Neural cell (in vitro differentiated cells): ENCODE results near the gene FYB1. TPM values are rescaled to one million over a fixed set of nuclear protein-coding genes. Genes with fewer than 3 reads are reported as not detected.

Experiments used
- H2AFZ ChIP-seq: fragments of 200-600, 300-800 bp; sonication (generic), shearing (Covaris generic); 2 replicates; pipeline ENCODE4 v1.6.0; 2014; ENCODE audit warnings: low read depth, mild to moderate bottlenecking, antibody characterized with exemption, low read length, moderate library complexity
- H3F3A ChIP-seq: fragments of 200-600 bp; shearing (Covaris generic); 2 replicates; pipeline ENCODE4 v1.6.1; 2016; ENCODE audit warnings: mild to moderate bottlenecking, moderate library complexity, mixed read lengths, antibody characterized with exemption, low read length; ENCODE audit not compliant: insufficient read depth, poor library complexity, severe bottlenecking
- H3K27ac ChIP-seq: fragments of 200-600, 300-800 bp; sonication (generic), shearing (Covaris generic); 2 replicates; pipeline ENCODE4 v1.5.1; 2014; ENCODE audit warnings: mild to moderate bottlenecking, low read length, moderate library complexity
- H3K27me3 ChIP-seq: fragments of 300-800, 200-600 bp; sonication (generic), shearing (Covaris generic); 2 replicates; pipeline ENCODE4 v1.6.0; 2014; ENCODE audit warnings: mild to moderate bottlenecking, low read depth, low read length, moderate library complexity; ENCODE audit not compliant: insufficient read depth
- H3K36me3 ChIP-seq: fragments of 300-800, 200-600 bp; sonication (generic), shearing (Covaris generic); 2 replicates; pipeline ENCODE4 v1.5.1; 2014; ENCODE audit warnings: mild to moderate bottlenecking, antibody characterized with exemption, low read length, moderate library complexity; ENCODE audit not compliant: insufficient read depth
- H3K4me2 ChIP-seq: fragments of 300-800, 200-600 bp; sonication (generic), shearing (Covaris generic); 2 replicates; pipeline ENCODE4 v1.6.0; 2014; ENCODE audit warnings: mild to moderate bottlenecking, low read length
- H3K4me3 ChIP-seq: fragments of 300-800, 200-600 bp; sonication (generic), shearing (Covaris generic); 2 replicates; pipeline ENCODE4 v1.5.1; 2014; ENCODE audit warnings: mild to moderate bottlenecking, low read length, moderate library complexity
- H3K79me2 ChIP-seq: fragments of 200-600 bp; shearing (Covaris generic); replicated peaks from 2 replicates; pipeline ENCODE4 v1.6.0; 2014; ENCODE audit warnings: mild to moderate bottlenecking, low read length, moderate library complexity; ENCODE audit not compliant: insufficient read depth
- H3K9ac ChIP-seq: fragments of 300-800, 200-600 bp; sonication (generic), shearing (Covaris generic); 2 replicates; pipeline ENCODE4 v1.6.1; 2016; ENCODE audit warnings: mild to moderate bottlenecking, low read length, mixed read lengths
- H3K9me2 ChIP-seq: fragments of 200-600 bp; shearing (Covaris generic); 2 replicates; pipeline ENCODE4 v1.6.1; 2016; ENCODE audit warnings: mild to moderate bottlenecking, low read length, mixed read lengths; ENCODE audit not compliant: insufficient read depth
- H3K9me3 ChIP-seq: fragments of 200-600, 300-800 bp; sonication (generic), shearing (Covaris generic); 2 replicates; pipeline ENCODE4 v1.6.1; 2016; ENCODE audit warnings: mild to moderate bottlenecking, mixed run types, low read length, moderate library complexity, mixed read lengths
- H4K20me1 ChIP-seq: fragments of 200-600 bp; shearing (Covaris generic); 2 replicates; pipeline ENCODE4 v1.6.1; 2016; ENCODE audit warnings: mild to moderate bottlenecking, mixed run types; ENCODE audit not compliant: insufficient read depth
- EP300 ChIP-seq: fragments of 450-650 bp; conservative IDR thresholded peaks from 2 replicates; pipeline ENCODE4 v1.6.1; 2014; ENCODE audit warnings: antibody characterized with exemption, mild to moderate bottlenecking, moderate library complexity; ENCODE audit not compliant: poor library complexity, severe bottlenecking
- EZH2 ChIP-seq: fragments of 200-600, 300-800 bp; shearing (Covaris generic), sonication (generic); IDR thresholded peaks from 2 replicates; pipeline ENCODE4 v1.6.1; 2014; ENCODE audit warnings: antibody characterized with exemption, low read length, borderline replicate concordance, mild to moderate bottlenecking; ENCODE audit not compliant: insufficient read depth, poor library complexity, severe bottlenecking
- MXI1 ChIP-seq: fragments of 450-650 bp; conservative IDR thresholded peaks from 2 replicates; pipeline ENCODE4 v1.6.1; 2014; ENCODE audit warnings: antibody characterized with exemption, mild to moderate bottlenecking; ENCODE audit not compliant: poor library complexity, severe bottlenecking
- POLR2AphosphoS5 ChIP-seq: IDR thresholded peaks from 2 replicates; pipeline ENCODE4 v1.6.1; 2012
- RAD21 ChIP-seq: fragments of 450-650 bp; conservative IDR thresholded peaks from 2 replicates; pipeline ENCODE4 v1.6.1; 2014; ENCODE audit warnings: antibody characterized with exemption, mild to moderate bottlenecking, moderate library complexity
- SMC3 ChIP-seq: fragments of 450-650 bp; conservative IDR thresholded peaks from 2 replicates; pipeline ENCODE4 v1.6.1; 2014; ENCODE audit warnings: antibody characterized with exemption, mild to moderate bottlenecking, moderate library complexity; ENCODE audit not compliant: poor library complexity
- TAF1 ChIP-seq: IDR thresholded peaks from 2 replicates; pipeline ENCODE4 v1.6.1; 2012; ENCODE audit warnings: low read depth
- polyA plus RNA-seq: library from polyadenylated mRNA; depleted of rRNA; stranded (reverse); fragments of >200 nt; gene quantifications from 2 replicates; pipeline ENCODE4 v1.2.3, GENCODE V29; 2014
- TF ChIP-seq, protein P1 (sequence below): fragments of 450-650 bp; IDR thresholded peaks from 2 replicates; pipeline ENCODE4 v1.5.1; 2014; ENCODE audit warnings: antibody characterized with exemption, mild to moderate bottlenecking, moderate library complexity; ENCODE audit not compliant: poor library complexity, severe bottlenecking
- TF ChIP-seq, protein P2 (sequence below): IDR thresholded peaks from 2 replicates; pipeline ENCODE4 v1.6.1; 2012; ENCODE audit warnings: borderline replicate concordance

FYB1 gene
- polyA plus RNA-seq, 1 donor from 2014 or later = not detected

DNA sequence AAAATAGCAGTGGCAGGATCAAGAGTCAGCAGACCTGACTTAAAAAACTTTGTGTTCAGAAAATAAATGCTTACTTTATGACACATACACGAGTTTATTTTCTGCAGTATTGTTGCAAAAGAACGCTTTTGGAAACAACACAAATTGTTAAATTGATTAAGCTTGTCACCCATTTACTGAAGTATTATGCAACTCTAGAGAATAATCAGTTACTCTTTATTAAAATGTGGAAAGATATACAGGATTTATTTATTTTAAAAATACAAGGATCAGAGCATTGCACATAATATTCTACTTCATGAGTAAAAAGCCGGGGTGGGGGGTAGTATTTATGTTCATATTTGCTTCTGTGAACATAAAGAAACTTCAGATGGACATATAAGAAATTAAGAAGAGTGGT is 20.0 kb downstream of the FYB1 start:
- no peaks in the 10 kb centered on the region for H3F3A ChIP-seq
- H3K27me3 ChIP-seq = no peaks in the 10 kb centered on the region
- no peaks in the 10 kb centered on the region for H3K9me2 ChIP-seq
- no peak for TF ChIP-seq TAF1
- TF ChIP-seq, protein P1, sequence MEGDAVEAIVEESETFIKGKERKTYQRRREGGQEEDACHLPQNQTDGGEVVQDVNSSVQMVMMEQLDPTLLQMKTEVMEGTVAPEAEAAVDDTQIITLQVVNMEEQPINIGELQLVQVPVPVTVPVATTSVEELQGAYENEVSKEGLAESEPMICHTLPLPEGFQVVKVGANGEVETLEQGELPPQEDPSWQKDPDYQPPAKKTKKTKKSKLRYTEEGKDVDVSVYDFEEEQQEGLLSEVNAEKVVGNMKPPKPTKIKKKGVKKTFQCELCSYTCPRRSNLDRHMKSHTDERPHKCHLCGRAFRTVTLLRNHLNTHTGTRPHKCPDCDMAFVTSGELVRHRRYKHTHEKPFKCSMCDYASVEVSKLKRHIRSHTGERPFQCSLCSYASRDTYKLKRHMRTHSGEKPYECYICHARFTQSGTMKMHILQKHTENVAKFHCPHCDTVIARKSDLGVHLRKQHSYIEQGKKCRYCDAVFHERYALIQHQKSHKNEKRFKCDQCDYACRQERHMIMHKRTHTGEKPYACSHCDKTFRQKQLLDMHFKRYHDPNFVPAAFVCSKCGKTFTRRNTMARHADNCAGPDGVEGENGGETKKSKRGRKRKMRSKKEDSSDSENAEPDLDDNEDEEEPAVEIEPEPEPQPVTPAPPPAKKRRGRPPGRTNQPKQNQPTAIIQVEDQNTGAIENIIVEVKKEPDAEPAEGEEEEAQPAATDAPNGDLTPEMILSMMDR = no peak
- no peak for TF ChIP-seq MXI1
- no peak for TF ChIP-seq EZH2
- no peak for TF ChIP-seq EP300
- no peak for TF ChIP-seq RAD21
- TF ChIP-seq, protein P2, sequence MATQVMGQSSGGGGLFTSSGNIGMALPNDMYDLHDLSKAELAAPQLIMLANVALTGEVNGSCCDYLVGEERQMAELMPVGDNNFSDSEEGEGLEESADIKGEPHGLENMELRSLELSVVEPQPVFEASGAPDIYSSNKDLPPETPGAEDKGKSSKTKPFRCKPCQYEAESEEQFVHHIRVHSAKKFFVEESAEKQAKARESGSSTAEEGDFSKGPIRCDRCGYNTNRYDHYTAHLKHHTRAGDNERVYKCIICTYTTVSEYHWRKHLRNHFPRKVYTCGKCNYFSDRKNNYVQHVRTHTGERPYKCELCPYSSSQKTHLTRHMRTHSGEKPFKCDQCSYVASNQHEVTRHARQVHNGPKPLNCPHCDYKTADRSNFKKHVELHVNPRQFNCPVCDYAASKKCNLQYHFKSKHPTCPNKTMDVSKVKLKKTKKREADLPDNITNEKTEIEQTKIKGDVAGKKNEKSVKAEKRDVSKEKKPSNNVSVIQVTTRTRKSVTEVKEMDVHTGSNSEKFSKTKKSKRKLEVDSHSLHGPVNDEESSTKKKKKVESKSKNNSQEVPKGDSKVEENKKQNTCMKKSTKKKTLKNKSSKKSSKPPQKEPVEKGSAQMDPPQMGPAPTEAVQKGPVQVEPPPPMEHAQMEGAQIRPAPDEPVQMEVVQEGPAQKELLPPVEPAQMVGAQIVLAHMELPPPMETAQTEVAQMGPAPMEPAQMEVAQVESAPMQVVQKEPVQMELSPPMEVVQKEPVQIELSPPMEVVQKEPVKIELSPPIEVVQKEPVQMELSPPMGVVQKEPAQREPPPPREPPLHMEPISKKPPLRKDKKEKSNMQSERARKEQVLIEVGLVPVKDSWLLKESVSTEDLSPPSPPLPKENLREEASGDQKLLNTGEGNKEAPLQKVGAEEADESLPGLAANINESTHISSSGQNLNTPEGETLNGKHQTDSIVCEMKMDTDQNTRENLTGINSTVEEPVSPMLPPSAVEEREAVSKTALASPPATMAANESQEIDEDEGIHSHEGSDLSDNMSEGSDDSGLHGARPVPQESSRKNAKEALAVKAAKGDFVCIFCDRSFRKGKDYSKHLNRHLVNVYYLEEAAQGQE = no peak
- TF ChIP-seq SMC3 = no peak
- no peak overlapping the region for H3K9ac ChIP-seq
- H3K27ac ChIP-seq = no peak overlapping the region
- H2AFZ ChIP-seq = no peak overlapping the region
- no peaks in the 10 kb centered on the region for H3K9me3 ChIP-seq
- no peaks in the 10 kb centered on the region for H4K20me1 ChIP-seq
- H3K36me3 ChIP-seq = no peaks in the 10 kb centered on the region
- H3K4me2 ChIP-seq = no peak overlapping the region
- no peaks in the 10 kb centered on the region for H3K79me2 ChIP-seq
- H3K4me3 ChIP-seq = no peak overlapping the region

- H3K27me3 ChIP-seq = no peaks in the 10 kb centered on the region
- no peaks in the 10 kb centered on the region for H3F3A ChIP-seq
- no peak overlapping the region for H3K4me2 ChIP-seq
- H3K79me2 ChIP-seq = no peaks in the 10 kb centered on the region
- H4K20me1 ChIP-seq = no peaks in the 10 kb centered on the region
- TF ChIP-seq, protein P2 = no peak
- TF ChIP-seq RAD21 = no peak
- no peak for TF ChIP-seq EZH2
- TF ChIP-seq MXI1 = no peak
- no peak for TF ChIP-seq TAF1
- TF ChIP-seq EP300 = no peak
- no peak for TF ChIP-seq POLR2AphosphoS5
- no peak for TF ChIP-seq SMC3
- TF ChIP-seq, protein P1 = no peak
- H3K4me3 ChIP-seq = no peak overlapping the region
- H3K9me2 ChIP-seq = no peaks in the 10 kb centered on the region
- no peak overlapping the region for H2AFZ ChIP-seq
- no peak overlapping the region for H3K9ac ChIP-seq
- H3K9me3 ChIP-seq = no peaks in the 10 kb centered on the region
- H3K36me3 ChIP-seq = no peaks in the 10 kb centered on the region
- no peak overlapping the region for H3K27ac ChIP-seq
These were observed 21.2 kb downstream of the FYB1 start for GRCh38 chr5:39198127-39198526.
